Stomach smooth muscle (tissue), 2 donors: Measurements from ENCODE around the gene CATSPERZ.

Source experiments
- H3K27ac ChIP-seq: one replicate; pipeline ENCODE4 v1.7.0; 2013; ENCODE audit warnings: mild to moderate bottlenecking, low read length, inconsistent platforms
- H3K27me3 ChIP-seq, 2 donors: one replicate each; pipeline ENCODE4 v1.7.0; 2013; ENCODE audit warnings: low read length in 2 of 2; ENCODE audit not compliant: insufficient read depth in 2 of 2, control insufficient read depth in 1 of 2
- H3K36me3 ChIP-seq, 2 donors: one replicate each; pipeline ENCODE4 v1.7.0; 2013; ENCODE audit warnings: low read length in 2 of 2; ENCODE audit not compliant: control insufficient read depth in 2 of 2, insufficient read depth in 2 of 2
- H3K4me1 ChIP-seq: one replicate; pipeline ENCODE4 v1.7.0; 2013; ENCODE audit warnings: low read length; ENCODE audit not compliant: control insufficient read depth, insufficient read depth
- H3K4me3 ChIP-seq, 2 donors: one replicate each; pipeline ENCODE4 v1.7.0; 2013; ENCODE audit warnings: low read length in 2 of 2
- H3K9ac ChIP-seq, 2 donors: one replicate each; pipeline ENCODE4 v1.7.0; 2013; ENCODE audit warnings: low read length in 2 of 2, mild to moderate bottlenecking in 1 of 2
- H3K9me3 ChIP-seq, 2 donors: one replicate each; pipeline ENCODE4 v1.7.0; 2013; ENCODE audit warnings: low read length in 2 of 2; ENCODE audit not compliant: control insufficient read depth in 2 of 2
- donor health status: healthy.
- donor health status: Pancreatic carcinoma.

The CATSPERZ gene

DNA sequence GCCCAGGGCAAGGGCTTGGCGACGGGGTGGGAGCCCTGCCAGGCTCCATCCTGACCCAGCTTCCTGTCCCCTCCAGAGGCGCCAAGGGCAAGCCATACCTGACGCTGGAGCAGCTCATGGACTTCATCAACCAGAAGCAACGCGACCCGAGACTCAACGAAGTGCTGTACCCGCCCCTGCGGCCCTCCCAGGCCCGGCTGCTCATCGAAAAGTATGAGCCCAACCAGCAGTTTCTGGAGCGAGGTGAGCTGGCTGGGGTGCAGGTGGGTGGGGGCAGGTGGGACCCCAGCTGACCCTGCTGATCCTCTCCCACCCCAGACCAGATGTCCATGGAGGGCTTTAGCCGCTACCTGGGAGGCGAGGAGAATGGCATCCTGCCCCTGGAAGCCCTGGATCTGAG, 43.9 kb upstream of the CATSPERZ start:
- no peaks in the 10 kb centered on the region for H3K9me3 ChIP-seq
- no peak overlapping the region for H3K4me3 ChIP-seq
- peaks cover 21% of the 10 kb centered on the region for H3K4me1 ChIP-seq
- H3K36me3 ChIP-seq = peaks cover 14 to 17% of the 10 kb centered on the region in 2 donors
- H3K9ac ChIP-seq = no peak overlapping the region
- H3K27me3 ChIP-seq = no peaks in the 10 kb centered on the region
- H3K27ac ChIP-seq = no peak overlapping the region

DNA sequence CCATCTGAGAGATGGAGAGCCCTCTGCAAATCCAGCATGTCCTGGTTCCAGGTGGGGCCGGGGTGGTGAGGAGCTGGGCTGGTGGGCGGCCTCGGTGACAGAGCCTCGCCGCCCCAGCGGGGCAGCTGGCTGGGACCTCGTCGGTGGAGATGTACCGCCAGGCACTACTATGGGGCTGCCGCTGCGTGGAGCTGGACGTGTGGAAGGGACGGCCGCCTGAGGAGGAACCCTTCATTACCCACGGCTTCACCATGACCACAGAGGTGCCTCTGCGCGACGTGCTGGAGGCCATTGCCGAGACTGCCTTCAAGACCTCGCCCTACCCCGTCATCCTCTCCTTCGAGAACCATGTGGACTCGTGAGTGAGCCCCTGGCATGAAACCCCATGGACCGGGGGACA, 41.8 kb upstream of the CATSPERZ start:
- Histone ChIP-seq H3K4me3 (no peak overlapping the region), H3K9me3 (no peaks in the 10 kb centered on the region), H3K27ac (no peak overlapping the region), H3K9ac (no peak overlapping the region), H3K27me3 (no peaks in the 10 kb centered on the region), H3K36me3 (peaks cover 26 to 27% of the 10 kb centered on the region in 2 donors), H3K4me1 (peaks cover 5% of the 10 kb centered on the region)

DNA sequence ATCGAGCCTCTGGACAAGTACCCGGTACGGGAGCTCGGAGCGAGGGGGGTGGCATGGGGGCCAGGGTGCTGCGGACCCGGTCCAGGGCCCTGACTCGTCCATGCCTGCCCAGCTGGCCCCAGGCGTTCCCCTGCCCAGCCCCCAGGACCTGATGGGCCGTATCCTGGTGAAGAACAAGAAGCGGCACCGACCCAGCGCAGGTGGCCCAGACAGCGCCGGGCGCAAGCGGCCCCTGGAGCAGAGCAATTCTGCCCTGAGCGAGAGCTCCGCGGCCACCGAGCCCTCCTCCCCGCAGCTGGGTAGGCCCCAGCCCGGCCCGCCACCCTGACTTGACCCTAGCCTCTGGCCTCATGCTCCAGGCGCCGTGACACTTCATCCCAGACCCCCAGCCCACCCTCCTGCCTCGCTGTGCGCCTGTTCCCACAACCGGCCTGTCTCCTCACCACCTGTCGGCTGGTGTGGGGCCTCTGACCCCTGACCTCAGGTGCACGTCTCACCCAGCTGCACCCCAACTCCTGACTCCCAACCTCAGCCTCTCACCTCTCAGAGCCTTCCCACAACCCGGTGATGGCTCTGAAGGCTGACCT, 41.1 kb upstream of the CATSPERZ start:
- H3K36me3 ChIP-seq = peaks cover 26 to 28% of the 10 kb centered on the region in 2 donors
- no peak overlapping the region for H3K9ac ChIP-seq

DNA sequence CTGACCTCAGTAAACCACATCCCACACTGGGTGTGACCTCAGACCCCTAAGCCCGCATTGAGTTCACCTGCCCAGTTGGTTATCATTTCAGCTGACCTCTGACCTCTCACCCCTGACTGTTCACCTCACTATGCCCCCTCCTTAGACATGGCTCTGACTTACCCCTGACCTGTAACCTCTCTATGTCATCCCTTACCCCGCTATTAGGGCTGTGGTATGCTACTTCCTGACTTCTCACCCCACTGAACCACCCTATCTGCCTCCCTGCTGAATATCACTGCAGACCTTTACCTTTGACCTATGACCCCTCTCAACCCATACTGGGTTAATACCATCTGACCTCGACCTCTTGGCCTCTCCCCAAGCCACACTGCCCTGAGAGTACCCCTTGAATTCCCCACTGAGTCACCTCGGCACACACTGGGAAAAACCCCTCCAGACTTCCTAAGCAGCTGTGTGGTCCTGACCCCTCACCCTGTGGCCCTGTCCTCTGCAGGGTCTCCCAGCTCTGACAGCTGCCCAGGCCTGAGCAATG, 40.6 kb upstream of the CATSPERZ start:
- Histone ChIP-seq H3K4me1 (no peaks in the 10 kb centered on the region), H3K9ac (no peak overlapping the region), H3K4me3 (no peak overlapping the region), H3K27me3 (no peaks in the 10 kb centered on the region), H3K36me3 (peaks cover 26 to 32% of the 10 kb centered on the region in 2 donors), H3K9me3 (no peaks in the 10 kb centered on the region), H3K27ac (no peak overlapping the region)

More for the DNA sequence above, 41.1 kb upstream of the CATSPERZ start:
- no peaks in the 10 kb centered on the region for H3K4me1 ChIP-seq
- no peak overlapping the region for H3K27ac ChIP-seq
- H3K27me3 ChIP-seq = no peaks in the 10 kb centered on the region
- no peak overlapping the region for H3K4me3 ChIP-seq
- H3K9me3 ChIP-seq = no peaks in the 10 kb centered on the region

DNA sequence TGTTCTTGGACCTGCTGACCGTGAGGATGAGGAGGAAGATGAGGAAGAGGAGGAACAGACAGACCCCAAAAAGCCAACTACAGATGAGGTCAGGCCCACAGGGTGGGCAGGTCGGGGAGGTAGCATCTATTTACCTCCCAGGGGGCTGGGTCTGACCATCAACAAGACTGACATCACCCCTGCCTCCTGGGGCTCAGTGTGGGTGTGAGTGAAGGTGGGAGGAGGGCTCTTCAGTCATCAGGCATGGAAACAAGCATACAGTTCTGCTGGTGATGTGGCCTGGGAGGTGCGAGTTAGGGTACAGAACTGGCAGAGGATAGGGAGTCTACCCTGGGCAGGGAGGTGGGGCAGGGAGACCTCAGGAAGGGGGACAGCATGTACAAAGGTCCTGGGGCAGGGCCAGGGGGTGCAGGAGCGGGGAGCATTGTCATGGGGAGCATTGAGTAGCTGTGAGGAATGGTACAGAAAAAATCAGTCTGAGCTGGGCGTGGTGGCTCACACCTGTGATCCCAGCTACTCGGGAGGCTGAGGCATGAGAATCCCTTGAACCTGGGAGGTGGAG, 39.9 kb upstream of the CATSPERZ start:
- H3K9me3 ChIP-seq = no peaks in the 10 kb centered on the region
- no peak overlapping the region for H3K9ac ChIP-seq
- no peaks in the 10 kb centered on the region for H3K27me3 ChIP-seq
- H3K4me3 ChIP-seq = no peak overlapping the region
- H3K36me3 ChIP-seq = peaks cover 26 to 31% of the 10 kb centered on the region in 2 donors
- H3K27ac ChIP-seq = no peak overlapping the region
- no peaks in the 10 kb centered on the region for H3K4me1 ChIP-seq

DNA sequence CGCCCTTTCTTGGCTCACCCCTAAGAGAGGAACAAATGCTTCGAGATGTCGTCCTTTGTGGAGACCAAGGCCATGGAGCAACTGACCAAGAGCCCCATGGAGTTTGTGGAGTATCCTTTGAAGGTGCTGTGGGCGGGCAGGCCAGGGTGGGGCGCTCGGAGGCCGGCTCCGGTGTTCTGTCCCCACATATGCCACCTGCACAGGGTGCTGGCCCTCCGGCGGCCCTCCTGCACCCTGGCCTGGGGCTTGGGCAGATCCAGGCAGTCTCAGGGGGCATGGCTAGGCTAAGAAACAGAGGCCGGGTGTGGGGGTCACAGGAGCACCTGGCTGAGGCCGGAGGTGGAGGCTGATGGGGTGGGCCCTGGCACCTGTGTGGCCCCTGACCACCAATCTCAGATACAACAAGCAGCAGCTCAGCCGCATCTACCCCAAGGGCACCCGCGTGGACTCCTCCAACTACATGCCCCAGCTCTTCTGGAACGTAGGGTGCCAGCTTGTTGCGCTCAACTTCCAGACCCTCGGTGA, 38.5 kb upstream of the CATSPERZ start:
- H3K36me3 ChIP-seq = peaks cover 18 to 33% of the 10 kb centered on the region in 2 donors
- no peak overlapping the region for H3K4me3 ChIP-seq
- no peak overlapping the region for H3K9ac ChIP-seq
- no peak overlapping the region for H3K27ac ChIP-seq
- H3K9me3 ChIP-seq = no peaks in the 10 kb centered on the region
- H3K4me1 ChIP-seq = no peaks in the 10 kb centered on the region
- no peaks in the 10 kb centered on the region for H3K27me3 ChIP-seq

DNA sequence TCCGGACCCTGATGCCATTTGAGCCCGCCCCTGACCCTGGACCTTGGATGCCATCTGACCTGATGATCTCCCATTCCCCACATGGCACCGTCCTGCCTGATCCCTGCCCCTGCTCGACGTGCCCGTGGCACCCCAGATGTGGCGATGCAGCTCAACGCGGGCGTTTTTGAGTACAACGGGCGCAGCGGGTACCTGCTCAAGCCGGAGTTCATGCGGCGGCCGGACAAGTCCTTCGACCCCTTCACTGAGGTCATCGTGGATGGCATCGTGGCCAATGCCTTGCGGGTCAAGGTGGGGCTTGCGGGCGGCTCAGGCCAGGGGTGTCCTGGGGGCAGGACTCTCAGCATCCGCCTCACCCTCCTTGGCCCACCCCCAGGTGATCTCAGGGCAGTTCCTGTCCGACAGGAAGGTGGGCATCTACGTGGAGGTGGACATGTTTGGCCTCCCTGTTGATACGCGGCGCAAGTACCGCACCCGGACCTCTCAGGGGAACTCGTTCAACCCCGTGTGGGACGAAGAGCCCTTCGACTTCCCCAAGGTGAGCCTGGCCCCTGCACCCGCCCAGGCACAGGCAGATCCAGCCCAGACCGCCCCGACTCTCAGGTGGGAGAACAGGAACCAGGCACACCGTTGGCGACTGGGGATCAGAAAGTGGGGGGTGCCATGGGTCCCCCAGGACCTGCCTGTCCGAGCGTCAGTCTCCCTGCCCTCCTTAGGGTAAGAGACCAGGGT, 37.7 kb upstream of the CATSPERZ start:
- Histone ChIP-seq H3K9ac (no peak overlapping the region), H3K36me3 (peaks cover 17 to 32% of the 10 kb centered on the region in 2 donors), H3K9me3 (no peaks in the 10 kb centered on the region)

DNA sequence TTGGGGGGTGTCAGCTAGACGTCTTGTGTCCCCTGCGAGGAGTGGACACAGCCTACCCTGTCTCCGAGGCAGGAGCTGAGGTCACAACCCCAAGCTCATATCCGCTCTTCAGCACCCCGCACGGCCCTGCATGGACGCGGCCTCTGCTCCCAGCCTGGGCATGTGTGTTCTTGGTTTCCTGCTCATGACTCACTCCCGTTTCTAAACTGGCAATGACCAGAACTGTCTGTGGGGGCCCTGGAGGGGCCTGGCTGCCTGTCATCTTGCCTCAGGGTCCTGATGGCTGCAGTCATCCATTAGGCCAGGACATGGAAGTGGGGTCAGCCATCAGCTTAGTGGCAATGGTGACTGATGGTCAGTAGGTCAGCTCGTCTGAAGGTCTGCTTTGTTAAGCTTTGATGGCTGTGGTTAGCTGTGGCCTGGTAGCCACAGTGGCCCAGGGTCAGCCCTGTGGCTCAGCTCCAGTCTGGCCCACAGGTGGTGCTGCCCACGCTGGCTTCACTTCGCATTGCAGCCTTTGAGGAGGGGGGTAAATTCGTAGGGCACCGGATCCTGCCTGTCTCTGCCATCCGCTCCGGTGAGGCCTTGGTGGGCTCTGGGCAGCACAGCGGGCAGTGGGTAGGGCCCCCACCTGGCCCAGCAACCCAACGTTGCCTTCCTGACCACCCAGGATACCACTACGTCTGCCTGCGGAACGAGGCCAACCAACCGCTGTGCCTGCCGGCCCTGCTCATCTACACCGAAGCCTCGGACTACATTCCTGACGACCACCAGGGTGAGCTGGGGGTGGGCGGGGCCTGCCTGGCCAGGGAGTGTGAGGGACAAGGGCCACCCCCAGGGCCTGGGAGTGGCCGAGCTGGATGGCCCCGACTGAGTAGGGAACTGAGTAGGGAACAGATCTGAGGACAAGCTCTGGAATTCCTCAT, 36.9 kb upstream of the CATSPERZ start:
- H3K27me3 ChIP-seq = no peaks in the 10 kb centered on the region
- peaks cover 15 to 32% of the 10 kb centered on the region in 2 donors for H3K36me3 ChIP-seq
- no peak overlapping the region for H3K9ac ChIP-seq
- no peak overlapping the region for H3K27ac ChIP-seq
- no peaks in the 10 kb centered on the region for H3K9me3 ChIP-seq
- H3K4me1 ChIP-seq = peaks cover 8% of the 10 kb centered on the region
- H3K4me3 ChIP-seq = no peak overlapping the region

More for the DNA sequence above, 37.7 kb upstream of the CATSPERZ start:
- Histone ChIP-seq H3K27ac (no peak overlapping the region), H3K4me1 (no peaks in the 10 kb centered on the region), H3K4me3 (no peak overlapping the region), H3K27me3 (no peaks in the 10 kb centered on the region)

DNA sequence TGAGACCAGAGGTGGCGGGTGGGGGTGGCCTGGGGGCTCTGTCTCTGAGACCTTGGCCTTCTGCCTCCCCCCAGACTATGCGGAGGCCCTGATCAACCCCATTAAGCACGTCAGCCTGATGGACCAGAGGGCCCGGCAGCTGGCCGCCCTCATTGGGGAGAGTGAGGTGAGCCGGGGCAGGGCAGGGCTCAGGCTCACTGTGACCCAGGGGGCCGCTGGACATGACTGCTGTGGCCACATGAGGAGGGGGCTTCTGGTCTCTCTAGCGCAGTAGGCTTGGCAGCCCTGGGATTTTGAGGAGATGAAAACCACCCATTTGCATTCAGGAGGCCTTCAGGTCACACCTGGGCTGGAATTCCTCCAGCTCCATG, 36.2 kb upstream of the CATSPERZ start:
- Histone ChIP-seq H3K9me3 (no peaks in the 10 kb centered on the region), H3K9ac (no peak overlapping the region), H3K36me3 (peaks cover 12 to 29% of the 10 kb centered on the region in 2 donors), H3K27ac (no peak overlapping the region), H3K27me3 (no peaks in the 10 kb centered on the region), H3K4me1 (peaks cover 14% of the 10 kb centered on the region), H3K4me3 (no peak overlapping the region)

DNA sequence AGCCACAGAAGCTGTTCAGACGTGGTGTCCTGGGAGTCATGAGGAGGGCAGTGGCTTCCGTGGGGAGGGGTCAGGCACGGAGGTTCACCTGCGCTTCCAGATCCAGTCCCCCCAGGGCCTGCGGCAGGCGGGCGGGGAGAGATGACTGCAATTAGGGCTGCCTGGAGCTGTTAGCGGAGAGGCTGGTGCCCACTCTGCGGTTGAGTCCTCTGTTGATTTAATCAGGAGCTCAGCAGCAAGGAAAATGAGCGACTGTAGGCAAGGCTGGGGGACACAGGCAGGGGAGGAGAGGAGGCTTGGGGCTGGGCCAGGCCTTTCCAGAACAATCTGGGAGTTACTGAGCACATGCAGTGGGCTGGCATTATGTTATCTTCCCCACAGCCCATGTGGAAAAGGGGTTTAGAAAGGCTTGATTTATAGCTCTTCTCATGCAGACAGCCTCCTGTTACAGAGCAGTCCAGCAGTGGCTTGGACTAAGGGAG, 35.7 kb upstream of the CATSPERZ start:
- H3K9me3 ChIP-seq = no peaks in the 10 kb centered on the region
- H3K27me3 ChIP-seq = no peaks in the 10 kb centered on the region
- H3K9ac ChIP-seq = no peak overlapping the region
- H3K4me1 ChIP-seq = peaks cover 19% of the 10 kb centered on the region
- H3K4me3 ChIP-seq = no peak overlapping the region
- H3K27ac ChIP-seq = no peak overlapping the region
- H3K36me3 ChIP-seq = peaks cover 12 to 27% of the 10 kb centered on the region in 2 donors
